Measurements from ENCODE around the gene RAB11FIP3. TPM values are rescaled to one million over a fixed set of nuclear protein-coding genes. Genes with fewer than 3 reads are reported as not detected.

The RAB11FIP3 gene
- total RNA-seq, 1 experiment from 2014 or later: 37.1 TPM

GRCh38 chr16:389352-389751 lies 36.1 kb upstream of the RAB11FIP3 start:
- no peak for TF ChIP-seq CTCF (conservative IDR thresholded peaks at IDR 0.05)
- Mint-ChIP-seq H3K4me3 (no peak overlapping the region), H3K27ac (peak overlapping the region in 1 of 3 experiments; percentile 55; a peak in 2 of 7 replicates), H3K27me3 (ENCODE audit: low read depth) (no peaks in the 10 kb centered on the region), H3K4me1 (peaks cover 29 to 31% of the 10 kb centered on the region in 2 experiments), H3K36me3 (ENCODE audit: insufficient read depth in 1 of 3, low read depth in 3 of 3) (peaks cover 7 to 17% (median 8%) of the 10 kb centered on the region in 3 experiments; a peak in 5 of 7 replicates), H3K9me3 (peaks cover 5 to 14% of the 10 kb centered on the region in 2 experiments)
- no peaks in the 10 kb centered on the region for H3K27me3 ChIP-seq (ENCODE audit: insufficient read depth, low read length)
- H3K14ac ChIP-seq (ENCODE audit: insufficient read depth, low read length): no peak overlapping the region
- no peak overlapping the region for H3K9ac ChIP-seq (ENCODE audit: extremely low read depth, insufficient read length, low read length)
- H3K4me2 ChIP-seq (ENCODE audit: insufficient read depth, insufficient read length, low read length): no peak overlapping the region
- H3K27ac ChIP-seq (ENCODE audit: insufficient read length, low read depth, low read length): no peak overlapping the region
- no peak overlapping the region for H3K56ac ChIP-seq (ENCODE audit: insufficient read length, low read depth, low read length)
- no peak overlapping the region for H4K8ac ChIP-seq (replicated peaks; ENCODE audit: insufficient read length, low read depth, low read length)
- no peak overlapping the region for H4K91ac ChIP-seq (ENCODE audit: insufficient read length, low read depth, low read length)
- no peak overlapping the region for H2BK5ac ChIP-seq (ENCODE audit: insufficient read length, low read length)
- H2BK20ac ChIP-seq (ENCODE audit: low read depth, low read length, poor library complexity, severe bottlenecking): no peak overlapping the region
- H2BK120ac ChIP-seq (ENCODE audit: low read depth, low read length, poor library complexity, severe bottlenecking): no peak overlapping the region
- H2AK5ac ChIP-seq (ENCODE audit: insufficient read length, low read length): no peak overlapping the region
- no CpG with 5 or more reads among the region's 10 CpGs for WGBS (ENCODE audit: extremely low coverage, insufficient read length, low lambda C conversion rate)
- no peaks in the 10 kb centered on the region for H3K79me1 ChIP-seq (ENCODE audit: insufficient read depth, low read depth, low read length, poor library complexity, severe bottlenecking)
- H4K5ac ChIP-seq (ENCODE audit: insufficient read length, low read depth, low read length): no peak overlapping the region
- H3K4me1 ChIP-seq (ENCODE audit: insufficient read depth, low read length): no peaks in the 10 kb centered on the region
- H3K18ac ChIP-seq (ENCODE audit: insufficient read length, low read depth, low read length): no peak overlapping the region
- H2AFZ ChIP-seq (ENCODE audit: low read length): no peak overlapping the region
- H2BK15ac ChIP-seq (ENCODE audit: low read depth, low read length): no peak overlapping the region
- H3K23me2 ChIP-seq (ENCODE audit: insufficient read length, low read depth, low read length, poor library complexity, severe bottlenecking): no peaks in the 10 kb centered on the region
- no peaks in the 10 kb centered on the region for H3K79me2 ChIP-seq (ENCODE audit: insufficient read depth, low read length)
- H3K9me3 ChIP-seq (ENCODE audit: control insufficient read depth, low read depth, low read length): no peaks in the 10 kb centered on the region
- no peak overlapping the region for H3K23ac ChIP-seq (ENCODE audit: insufficient read length, low read depth, low read length)
- no peak overlapping the region for H2BK12ac ChIP-seq (ENCODE audit: insufficient read length, low read depth, low read length)
- no peak overlapping the region for H3K4ac ChIP-seq (ENCODE audit: low read depth, low read length)
- DNase-seq: no peak
- no peaks in the 10 kb centered on the region for H4K20me1 ChIP-seq (ENCODE audit: control insufficient read depth, insufficient read depth, insufficient read length)
- no peak overlapping the region for H3T11ph ChIP-seq (ENCODE audit: low read length)
